HEK293T (cell line): ENCODE data around the gene SYN1.

ENCODE experiments used
- ARNT ChIP-seq: fragments of 450-650 bp; IDR thresholded peaks from 2 replicates; pipeline ENCODE4 v1.6.1; 2017; ENCODE audit warnings: mild to moderate bottlenecking
- BHLHE40 ChIP-seq: fragments of 450-650 bp; IDR thresholded peaks from 2 replicates; pipeline ENCODE4 v1.6.1; 2016; ENCODE audit warnings: mild to moderate bottlenecking, moderate library complexity, borderline replicate concordance
- ELF4 ChIP-seq: fragments of 450-650 bp; IDR thresholded peaks from 2 replicates; pipeline ENCODE4 v1.6.1; 2017; ENCODE audit warnings: antibody characterized with exemption
- FOXA1 ChIP-seq: fragments of 450-650 bp; IDR thresholded peaks from 2 replicates; pipeline ENCODE4 v1.6.1; 2016; ENCODE audit warnings: mild to moderate bottlenecking
- FOXK2 ChIP-seq: fragments of 450-650 bp; IDR thresholded peaks from 2 replicates; pipeline ENCODE4 v1.6.1; 2016; ENCODE audit warnings: mild to moderate bottlenecking
- FOXM1 ChIP-seq: fragments of 450-650 bp; IDR thresholded peaks from 2 replicates; pipeline ENCODE4 v1.6.1; 2017; ENCODE audit warnings: mild to moderate bottlenecking, borderline replicate concordance
- LEF1 ChIP-seq: fragments of 450-650 bp; IDR thresholded peaks from 2 replicates; pipeline ENCODE4 v1.6.1; 2017; ENCODE audit warnings: mild to moderate bottlenecking, borderline replicate concordance
- NFRKB ChIP-seq: fragments of 450-650 bp; IDR thresholded peaks from 2 replicates; pipeline ENCODE4 v1.6.1; 2016; ENCODE audit warnings: mild to moderate bottlenecking, moderate library complexity
- SP1 ChIP-seq: fragments of 450-650 bp; IDR thresholded peaks from 2 replicates; pipeline ENCODE4 v1.6.1; 2017
- ZNF384 ChIP-seq: fragments of 450-650 bp; IDR thresholded peaks from 2 replicates; pipeline ENCODE4 v1.6.1; 2016
- TF ChIP-seq, protein P1 (sequence below): fragments of 450-650 bp; IDR thresholded peaks from 2 replicates; pipeline ENCODE4 v1.6.1; 2016

DNA sequence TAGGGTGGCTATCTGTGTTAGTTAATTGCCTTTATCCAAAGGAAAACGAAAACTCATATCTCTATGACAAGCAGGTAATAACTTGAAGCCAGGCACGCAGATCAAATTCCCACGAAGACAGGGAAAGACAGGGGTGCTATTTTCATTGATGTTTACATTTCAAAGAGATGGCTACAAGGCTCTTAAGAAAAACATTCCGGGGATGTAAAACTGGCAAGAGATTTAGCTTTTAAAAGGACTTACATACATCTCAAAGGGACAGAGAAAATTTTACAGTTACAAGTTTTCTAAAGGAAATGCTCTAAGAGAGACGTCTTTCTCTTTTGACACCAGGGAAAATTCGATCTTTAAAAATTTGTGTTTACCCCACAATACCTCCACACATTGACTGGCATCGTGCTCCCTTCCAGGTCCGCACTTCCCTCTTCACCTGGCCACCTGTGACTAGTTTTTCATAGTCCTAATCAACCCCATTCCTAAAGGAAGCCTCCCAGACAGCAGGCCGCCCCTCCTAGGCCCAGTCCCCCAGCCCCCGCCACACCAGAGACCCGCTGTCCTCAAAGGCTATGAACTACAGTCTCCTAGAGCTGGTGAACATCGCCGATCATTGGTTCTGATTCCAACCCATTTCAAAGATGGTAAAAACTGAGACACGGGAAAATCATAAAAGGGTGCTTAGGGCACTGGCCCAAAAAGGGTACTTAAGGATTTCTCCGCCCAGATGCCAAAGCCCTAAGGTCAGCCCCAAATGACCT is 59.3 kb downstream of the SYN1 start:
- TF ChIP-seq ARNT, result 0 out of 2 replicates have a peak, but pooled peaks have one; percentile 55
- TF ChIP-seq NFRKB, result no peak
- no peak for TF ChIP-seq LEF1
- no peak for TF ChIP-seq BHLHE40
- no peak for TF ChIP-seq SP1
- TF ChIP-seq, protein P1, sequence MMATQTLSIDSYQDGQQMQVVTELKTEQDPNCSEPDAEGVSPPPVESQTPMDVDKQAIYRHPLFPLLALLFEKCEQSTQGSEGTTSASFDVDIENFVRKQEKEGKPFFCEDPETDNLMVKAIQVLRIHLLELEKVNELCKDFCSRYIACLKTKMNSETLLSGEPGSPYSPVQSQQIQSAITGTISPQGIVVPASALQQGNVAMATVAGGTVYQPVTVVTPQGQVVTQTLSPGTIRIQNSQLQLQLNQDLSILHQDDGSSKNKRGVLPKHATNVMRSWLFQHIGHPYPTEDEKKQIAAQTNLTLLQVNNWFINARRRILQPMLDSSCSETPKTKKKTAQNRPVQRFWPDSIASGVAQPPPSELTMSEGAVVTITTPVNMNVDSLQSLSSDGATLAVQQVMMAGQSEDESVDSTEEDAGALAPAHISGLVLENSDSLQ, result no peak
- TF ChIP-seq FOXK2, result no peak
- no peak for TF ChIP-seq FOXM1
- no peak for TF ChIP-seq ZNF384
- TF ChIP-seq FOXA1, result no peak
- TF ChIP-seq ELF4, result no peak
